ENCODE data around the gene SLC6A15. TPM values are rescaled to one million over a fixed set of nuclear protein-coding genes. Genes with fewer than 3 reads are reported as not detected.

SLC6A15 gene
- total and polyA plus RNA-seq, 12 donors: not detected

DNA sequence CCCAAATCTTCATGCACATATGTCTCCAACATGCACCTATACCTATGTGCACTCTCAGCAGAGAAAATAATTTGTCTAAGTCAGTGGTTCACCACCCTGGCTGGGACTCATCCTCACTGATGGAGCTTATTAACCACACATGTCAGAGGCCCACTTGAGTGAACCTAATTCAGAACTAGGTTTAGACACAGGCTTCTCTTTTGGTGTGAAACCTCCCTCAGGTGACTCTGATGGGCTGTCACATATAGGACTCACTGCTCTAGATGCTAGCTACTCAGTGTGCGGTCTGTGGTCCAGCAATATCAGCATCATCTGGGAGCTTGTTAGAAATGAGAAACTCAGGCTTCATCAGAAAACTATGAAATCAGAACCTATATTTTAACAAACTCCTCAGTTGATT lies 85.7 kb downstream of the SLC6A15 start:
- WGBS, 2 donors: 93 to 100% methylated on average over 1 of the region's 1 CpG
- Histone ChIP-seq H3K27me3 (no peaks in the 10 kb centered on the region), H3K36me3 (no peaks in the 10 kb centered on the region), H3K4me1 (peaks cover 0 to 6% (median 0%) of the 10 kb centered on the region in 9 donors), H3K4me3 (no peak overlapping the region), H3K9me3 (no peaks in the 10 kb centered on the region), H3K27ac (no peak overlapping the region)
- no peak for ATAC-seq
- intact Hi-C loops (cut with DNase I): no loop called here
- TF ChIP-seq, protein P1, sequence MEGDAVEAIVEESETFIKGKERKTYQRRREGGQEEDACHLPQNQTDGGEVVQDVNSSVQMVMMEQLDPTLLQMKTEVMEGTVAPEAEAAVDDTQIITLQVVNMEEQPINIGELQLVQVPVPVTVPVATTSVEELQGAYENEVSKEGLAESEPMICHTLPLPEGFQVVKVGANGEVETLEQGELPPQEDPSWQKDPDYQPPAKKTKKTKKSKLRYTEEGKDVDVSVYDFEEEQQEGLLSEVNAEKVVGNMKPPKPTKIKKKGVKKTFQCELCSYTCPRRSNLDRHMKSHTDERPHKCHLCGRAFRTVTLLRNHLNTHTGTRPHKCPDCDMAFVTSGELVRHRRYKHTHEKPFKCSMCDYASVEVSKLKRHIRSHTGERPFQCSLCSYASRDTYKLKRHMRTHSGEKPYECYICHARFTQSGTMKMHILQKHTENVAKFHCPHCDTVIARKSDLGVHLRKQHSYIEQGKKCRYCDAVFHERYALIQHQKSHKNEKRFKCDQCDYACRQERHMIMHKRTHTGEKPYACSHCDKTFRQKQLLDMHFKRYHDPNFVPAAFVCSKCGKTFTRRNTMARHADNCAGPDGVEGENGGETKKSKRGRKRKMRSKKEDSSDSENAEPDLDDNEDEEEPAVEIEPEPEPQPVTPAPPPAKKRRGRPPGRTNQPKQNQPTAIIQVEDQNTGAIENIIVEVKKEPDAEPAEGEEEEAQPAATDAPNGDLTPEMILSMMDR (IDR thresholded peaks at IDR 0.05): no peak
- DNase-seq: no peak

DNA sequence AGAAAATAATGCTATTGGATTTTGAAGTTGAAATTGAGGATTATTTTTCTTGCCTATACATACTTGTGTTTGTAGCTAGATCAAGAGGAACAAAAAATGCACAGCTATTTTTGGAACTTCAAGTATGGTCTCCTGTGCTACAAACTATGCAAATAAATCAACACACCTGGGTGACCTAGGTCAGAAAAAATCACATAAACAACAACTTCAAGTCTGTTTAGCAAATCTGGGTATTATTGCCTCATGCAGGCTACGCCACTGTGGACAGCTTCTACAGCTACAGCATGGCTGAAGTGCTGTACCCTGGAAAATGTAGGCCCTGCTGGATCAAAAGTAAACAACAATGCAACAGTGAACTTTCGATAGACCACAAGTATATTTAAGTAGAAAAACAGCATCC lies 87.5 kb downstream of the SLC6A15 start:
- intact Hi-C loops (cut with DNase I): no loop called here
- Histone ChIP-seq H3K36me3 (no peaks in the 10 kb centered on the region), H3K27ac (no peak overlapping the region), H3K27me3 (no peaks in the 10 kb centered on the region), H3K9me3 (no peaks in the 10 kb centered on the region), H3K4me1 (no peaks in the 10 kb centered on the region), H3K4me3 (no peak overlapping the region)
- 58% methylated on average over 2 of the region's 2 CpGs for WGBS, 2 donors
- no peak for ATAC-seq
- DNase-seq: no peak
- TF ChIP-seq, protein P1 (IDR thresholded peaks at IDR 0.05): no peak

DNA sequence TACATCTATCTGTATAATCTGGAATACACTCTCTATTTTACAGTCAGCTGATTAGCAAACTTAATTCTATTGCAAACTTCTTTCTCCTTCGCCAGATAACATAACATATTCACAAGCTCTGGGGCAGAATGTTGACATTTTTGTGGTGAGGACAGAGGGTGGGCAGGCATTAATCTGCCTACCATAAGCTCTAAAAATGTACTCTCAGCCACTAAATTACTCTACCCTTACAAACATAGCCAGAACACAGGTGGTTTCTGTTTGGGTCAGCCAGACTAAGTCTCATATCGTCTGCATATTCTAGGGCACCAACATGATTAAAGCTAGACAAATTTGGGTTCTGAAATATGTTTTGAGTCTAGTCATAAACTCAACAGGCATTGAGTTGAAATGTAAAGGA lies 90.1 kb downstream of the SLC6A15 start:
- Histone ChIP-seq H3K27ac (no peak overlapping the region), H3K27me3 (no peaks in the 10 kb centered on the region), H3K4me3 (no peak overlapping the region), H3K36me3 (no peaks in the 10 kb centered on the region), H3K9me3 (no peaks in the 10 kb centered on the region), H3K4me1 (no peaks in the 10 kb centered on the region)
- intact Hi-C loops (cut with DNase I): no loop called here
- DNase-seq (no peak), ATAC-seq (no peak)
- TF ChIP-seq, protein P1 (IDR thresholded peaks at IDR 0.05): no peak
- WGBS, 2 donors: 80 to 90% methylated on average over 2 of the region's 2 CpGs

DNA sequence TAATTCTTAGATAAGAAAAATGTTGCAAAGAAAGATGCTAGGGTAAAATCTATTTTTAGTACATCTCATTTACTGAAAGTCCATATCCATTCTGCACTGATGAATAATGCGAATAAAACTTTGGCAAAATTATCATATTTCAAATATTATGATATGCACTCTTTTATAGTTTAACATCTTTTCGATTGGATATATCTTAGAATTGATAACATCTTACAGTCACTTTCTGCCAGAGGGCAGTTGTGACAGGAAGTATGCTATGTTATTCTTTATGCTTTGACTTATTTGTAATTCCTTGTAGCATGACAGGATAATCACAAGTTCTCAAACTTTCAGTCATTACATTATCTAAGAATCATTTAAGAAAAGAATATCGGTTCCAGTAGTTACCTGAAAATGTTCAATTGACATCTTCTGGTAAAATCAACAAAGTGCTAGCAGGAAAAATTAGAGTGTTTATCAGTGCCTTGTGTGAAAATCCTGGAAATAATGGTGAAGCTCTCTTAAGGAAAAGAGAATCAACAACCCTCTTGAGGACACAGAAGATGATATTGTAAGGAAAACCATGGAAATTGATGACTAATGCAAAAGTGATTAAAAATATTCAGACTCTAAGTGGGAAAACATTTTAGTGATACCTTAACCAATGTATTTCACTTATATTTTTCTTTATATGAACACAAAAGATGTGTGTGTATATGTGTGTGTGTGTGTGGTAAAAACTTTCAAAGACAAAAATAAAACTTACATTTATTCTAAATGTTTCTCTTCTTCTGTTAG lies 95.5 kb downstream of the SLC6A15 start:
- H3K4me1 ChIP-seq: no peaks in the 10 kb centered on the region
- TF ChIP-seq, protein P1 (IDR thresholded peaks at IDR 0.05): no peak
- H3K36me3 ChIP-seq: no peaks in the 10 kb centered on the region
- H3K27ac ChIP-seq: no peak overlapping the region
- 68% methylated on average over 3 of the region's 3 CpGs for WGBS, 2 donors
- H3K4me3 ChIP-seq: no peak overlapping the region
- no peaks in the 10 kb centered on the region for H3K9me3 ChIP-seq
- intact Hi-C loops (cut with DNase I): no loop called here
- DNase-seq: no peak
- H3K27me3 ChIP-seq: no peaks in the 10 kb centered on the region
- ATAC-seq: no peak
